Neural progenitor cell (in vitro differentiated cells): ENCODE results near the gene RHBDL1. TPM values are rescaled to one million over a fixed set of nuclear protein-coding genes. Genes with fewer than 3 reads are reported as not detected.

Experiments used
- DNase-seq: peaks from one replicate; pipeline ENCODE4 v3.0.0-alpha.2; 2016; ENCODE audit warnings: low spot score
- H2AFZ ChIP-seq: fragments of 200-600 bp; sonication (generic); replicated peaks from 2 replicates; pipeline ENCODE4 v1.6.1; 2016; ENCODE audit warnings: antibody characterized with exemption
- H3F3A ChIP-seq: fragments of 200-600 bp; sonication (generic); 2 replicates; pipeline ENCODE4 v1.6.1; 2016; ENCODE audit warnings: antibody characterized with exemption, low read depth
- H3K27ac ChIP-seq: fragments of 200-600 bp; sonication (generic); 2 replicates; pipeline ENCODE4 v1.5.1; 2016; ENCODE audit warnings: mild to moderate bottlenecking
- H3K27me3 ChIP-seq: fragments of 200-600 bp; sonication (generic); 2 replicates; pipeline ENCODE4 v1.6.1; 2016; ENCODE audit warnings: mild to moderate bottlenecking, moderate library complexity
- H3K36me3 ChIP-seq: fragments of 200-600 bp; sonication (generic); 2 replicates; pipeline ENCODE4 v1.5.1; 2016
- H3K4me1 ChIP-seq: fragments of 200-600 bp; sonication (generic); 2 replicates; pipeline ENCODE4 v1.6.1; 2016; ENCODE audit warnings: mixed run types
- H3K4me2 ChIP-seq: fragments of 200-600 bp; sonication (generic); 2 replicates; pipeline ENCODE4 v1.6.1; 2016
- H3K4me3 ChIP-seq: fragments of 200-600 bp; sonication (generic); 2 replicates; pipeline ENCODE4 v1.5.1; 2016
- H3K79me2 ChIP-seq: fragments of 200-600 bp; sonication (generic); 2 replicates; pipeline ENCODE4 v1.6.1; 2016; ENCODE audit warnings: low read depth
- H3K9ac ChIP-seq: fragments of 200-600 bp; sonication (generic); 2 replicates; pipeline ENCODE4 v1.6.1; 2016
- H3K9me3 ChIP-seq: fragments of 200-600 bp; sonication (generic); 2 replicates; pipeline ENCODE4 v1.5.1; 2016; ENCODE audit warnings: low read depth
- H4K20me1 ChIP-seq: fragments of 200-600 bp; sonication (generic); 2 replicates; pipeline ENCODE4 v1.6.1; 2016; ENCODE audit warnings: low read depth
- H3K27ac Mint-ChIP-seq: 3 replicates; pipeline ENCODE4 v1.8.0; 2021; ENCODE audit warnings: mixed read lengths
- H3K27me3 Mint-ChIP-seq: 2 replicates; pipeline ENCODE4 v1.8.0; 2022; ENCODE audit warnings: low read depth, mild to moderate bottlenecking, inconsistent platforms, moderate library complexity, mixed read lengths; ENCODE audit not compliant: insufficient read depth
- H3K36me3 Mint-ChIP-seq: 3 replicates; pipeline ENCODE4 v1.8.0; 2021; ENCODE audit warnings: mixed read lengths
- H3K4me1 Mint-ChIP-seq: 3 replicates; pipeline ENCODE4 v1.8.0; 2021; ENCODE audit warnings: mixed read lengths
- H3K4me3 Mint-ChIP-seq: 3 replicates; pipeline ENCODE4 v1.8.0; 2021; ENCODE audit warnings: mild to moderate bottlenecking, moderate library complexity, mixed read lengths
- H3K9me3 Mint-ChIP-seq: 3 replicates; pipeline ENCODE4 v1.8.0; 2020; ENCODE audit warnings: mixed read lengths
- EZH2 ChIP-seq: fragments of 200-600 bp; sonication (generic); IDR thresholded peaks from 2 replicates; pipeline ENCODE4 v1.6.1; 2017; ENCODE audit warnings: antibody characterized with exemption, mild to moderate bottlenecking, moderate library complexity
- EZH2phosphoT487 ChIP-seq: fragments of 200-600 bp; sonication (generic); IDR thresholded peaks from 2 replicates; pipeline ENCODE4 v1.6.1; 2017; ENCODE audit warnings: antibody characterized with exemption
- total RNA-seq: library from RNA; depleted of rRNA; stranded (reverse); fragments of >200 nt; gene quantifications from 2 replicates; pipeline ENCODE4 v1.2.3, GENCODE V29; 2015; ENCODE audit warnings: low replicate concordance
- TF ChIP-seq, protein P1 (sequence below): fragments of 200-600 bp; sonication (generic); IDR thresholded peaks from 2 replicates; pipeline ENCODE4 v1.5.1; 2017; ENCODE audit warnings: antibody characterized with exemption, mild to moderate bottlenecking

Gene RHBDL1
- total RNA-seq, 1 donor from 2014 or later: 0.28 TPM

DNA sequence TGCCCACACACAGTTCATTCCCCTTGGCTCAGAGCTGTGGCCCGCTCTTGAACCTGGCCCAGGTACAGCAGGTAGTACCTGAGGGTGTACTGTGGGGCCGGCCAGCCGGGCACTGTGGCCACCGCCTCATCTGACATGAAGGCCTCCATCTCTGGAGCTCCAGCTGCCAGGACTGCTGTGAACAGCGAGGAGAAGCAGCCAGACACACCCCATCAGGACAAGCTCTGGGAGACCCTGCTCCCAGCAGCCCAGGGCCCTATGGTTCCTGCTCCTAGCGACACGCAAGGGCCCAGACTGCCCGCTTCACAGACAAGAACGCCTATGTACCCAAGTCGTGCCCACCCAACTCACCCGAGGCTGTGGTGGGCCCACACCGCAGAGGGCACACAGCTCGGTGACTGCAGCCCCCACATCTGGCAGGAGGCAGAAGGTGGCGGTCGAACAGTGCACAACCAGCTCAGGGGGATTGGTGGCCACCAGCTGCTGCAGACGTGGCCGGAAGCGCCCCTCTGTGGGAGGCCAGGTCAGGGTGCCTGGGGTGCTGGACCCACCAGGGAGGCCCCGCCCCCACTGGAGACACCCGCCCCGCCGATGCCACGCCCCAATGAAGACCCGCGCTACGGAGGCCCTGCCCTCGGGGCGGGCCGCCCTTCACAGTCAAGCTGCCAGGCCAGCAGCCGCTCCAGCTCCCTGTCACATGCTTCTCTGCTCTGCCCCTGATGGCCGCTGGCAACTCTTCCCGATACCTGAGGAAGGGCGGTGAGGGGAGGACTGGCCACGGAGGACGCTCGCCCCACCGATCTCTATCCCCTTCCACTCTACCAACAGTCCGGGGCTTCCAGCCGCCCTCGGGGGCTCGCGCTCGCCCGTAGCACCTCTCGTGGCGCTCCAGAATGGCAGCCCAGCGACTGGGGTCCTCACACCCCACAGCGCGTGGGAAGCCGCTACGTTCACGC, 3.7 kb downstream of the RHBDL1 start:
- Histone ChIP-seq H3F3A (peaks cover 62% of the 10 kb centered on the region), H3K9ac (no peak overlapping the region), H3K4me3 (peak overlapping the region; percentile 47), H3K36me3 (peaks cover 2% of the 10 kb centered on the region), H3K4me2 (peak overlapping the region; percentile 71), H3K9me3 (no peaks in the 10 kb centered on the region), H3K79me2 (peaks cover 33% of the 10 kb centered on the region), H3K27me3 (peaks cover 17% of the 10 kb centered on the region), H3K4me1 (peaks cover 21% of the 10 kb centered on the region), H2AFZ (peak overlapping the region; percentile 65), H4K20me1 (peaks cover 46% of the 10 kb centered on the region), H3K27ac (no peak overlapping the region)
- peaks cover 25% of the 10 kb centered on the region for H3K4me1 Mint-ChIP-seq
- peaks cover 10% of the 10 kb centered on the region for H3K27me3 Mint-ChIP-seq
- no peak overlapping the region for H3K27ac Mint-ChIP-seq
- peak overlapping the region; percentile 84 for H3K4me3 Mint-ChIP-seq
- peaks cover 3% of the 10 kb centered on the region for H3K36me3 Mint-ChIP-seq
- peak; percentile 86 for DNase-seq
- TF ChIP-seq, protein P1, sequence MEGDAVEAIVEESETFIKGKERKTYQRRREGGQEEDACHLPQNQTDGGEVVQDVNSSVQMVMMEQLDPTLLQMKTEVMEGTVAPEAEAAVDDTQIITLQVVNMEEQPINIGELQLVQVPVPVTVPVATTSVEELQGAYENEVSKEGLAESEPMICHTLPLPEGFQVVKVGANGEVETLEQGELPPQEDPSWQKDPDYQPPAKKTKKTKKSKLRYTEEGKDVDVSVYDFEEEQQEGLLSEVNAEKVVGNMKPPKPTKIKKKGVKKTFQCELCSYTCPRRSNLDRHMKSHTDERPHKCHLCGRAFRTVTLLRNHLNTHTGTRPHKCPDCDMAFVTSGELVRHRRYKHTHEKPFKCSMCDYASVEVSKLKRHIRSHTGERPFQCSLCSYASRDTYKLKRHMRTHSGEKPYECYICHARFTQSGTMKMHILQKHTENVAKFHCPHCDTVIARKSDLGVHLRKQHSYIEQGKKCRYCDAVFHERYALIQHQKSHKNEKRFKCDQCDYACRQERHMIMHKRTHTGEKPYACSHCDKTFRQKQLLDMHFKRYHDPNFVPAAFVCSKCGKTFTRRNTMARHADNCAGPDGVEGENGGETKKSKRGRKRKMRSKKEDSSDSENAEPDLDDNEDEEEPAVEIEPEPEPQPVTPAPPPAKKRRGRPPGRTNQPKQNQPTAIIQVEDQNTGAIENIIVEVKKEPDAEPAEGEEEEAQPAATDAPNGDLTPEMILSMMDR: no peak
- TF ChIP-seq EZH2 (no peak), EZH2phosphoT487 (no peak)
- no peaks in the 10 kb centered on the region for H3K9me3 Mint-ChIP-seq

DNA sequence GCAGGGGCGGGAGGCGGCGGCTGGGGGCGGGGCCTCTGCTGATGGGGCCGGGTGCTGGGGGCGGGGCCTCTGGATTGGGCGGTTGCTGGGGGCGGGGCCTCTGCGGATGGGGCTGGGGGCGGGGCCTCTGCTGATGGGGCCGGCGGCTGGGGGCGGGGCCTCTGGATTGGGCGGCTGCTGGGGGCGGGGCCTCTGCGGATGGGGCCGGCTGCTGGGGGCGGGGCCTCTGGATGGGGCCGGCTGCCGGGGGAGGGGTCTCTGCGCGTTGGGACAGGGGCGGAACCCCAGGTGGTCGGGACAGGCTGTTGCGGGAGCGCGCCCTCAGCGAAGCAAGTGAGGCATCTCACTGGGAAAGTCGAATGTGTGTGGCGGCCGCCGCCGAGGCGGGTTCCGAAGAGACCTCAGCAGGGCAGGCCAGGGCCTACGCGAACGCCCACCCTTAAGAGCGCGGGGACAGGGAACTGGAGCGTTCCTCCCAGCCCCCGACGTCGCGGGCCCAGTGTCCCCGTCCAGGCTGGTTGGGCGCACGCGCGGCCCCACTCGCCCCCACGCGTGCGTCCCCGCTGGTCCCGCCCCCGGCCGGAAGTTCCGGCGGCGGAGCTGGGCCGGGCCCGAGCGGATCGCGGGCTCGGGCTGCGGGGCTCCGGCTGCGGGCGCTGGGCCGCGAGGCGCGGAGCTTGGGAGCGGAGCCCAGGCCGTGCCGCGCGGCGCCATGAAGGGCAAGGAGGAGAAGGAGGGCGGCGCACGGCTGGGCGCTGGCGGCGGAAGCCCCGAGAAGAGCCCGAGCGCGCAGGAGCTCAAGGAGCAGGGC, 4.5 kb downstream of the RHBDL1 start, which contains the start of gene STUB1:
TSS of gene STUB1 (plus strand) at position 597 of the 811 bp plus-strand sequence. CDS start at position 713, 116 bp downstream.
- Histone ChIP-seq H2AFZ (peak within 1 kb of the TSS; percentile 77), H3K36me3 (peaks cover 2% of the 10 kb centered on the region), H3K9ac (peak within 1 kb of the TSS; percentile 75), H3K79me2 (peaks cover 33% of the 10 kb centered on the region), H3K4me3 (peak within 1 kb of the TSS; percentile 94), H3K27ac (peak within 1 kb of the TSS; percentile 72), H4K20me1 (peaks cover 37% of the 10 kb centered on the region), H3K4me1 (peaks cover 18% of the 10 kb centered on the region), H3K4me2 (peak within 1 kb of the TSS; percentile 100), H3K9me3 (no peaks in the 10 kb centered on the region), H3F3A (peaks cover 59% of the 10 kb centered on the region), H3K27me3 (peaks cover 15% of the 10 kb centered on the region)
- no peaks in the 10 kb centered on the region for H3K9me3 Mint-ChIP-seq
- peaks cover 8% of the 10 kb centered on the region for H3K27me3 Mint-ChIP-seq
- H3K36me3 Mint-ChIP-seq: peaks cover 3% of the 10 kb centered on the region
- H3K27ac Mint-ChIP-seq: no peak within 1 kb of the TSS
- TF ChIP-seq EZH2phosphoT487: no peak
- no peak for TF ChIP-seq EZH2
- TF ChIP-seq, protein P1: no peak
- H3K4me3 Mint-ChIP-seq: peak within 1 kb of the TSS; percentile 85
- H3K4me1 Mint-ChIP-seq: peaks cover 25% of the 10 kb centered on the region
- DNase-seq: peak; percentile 97

DNA sequence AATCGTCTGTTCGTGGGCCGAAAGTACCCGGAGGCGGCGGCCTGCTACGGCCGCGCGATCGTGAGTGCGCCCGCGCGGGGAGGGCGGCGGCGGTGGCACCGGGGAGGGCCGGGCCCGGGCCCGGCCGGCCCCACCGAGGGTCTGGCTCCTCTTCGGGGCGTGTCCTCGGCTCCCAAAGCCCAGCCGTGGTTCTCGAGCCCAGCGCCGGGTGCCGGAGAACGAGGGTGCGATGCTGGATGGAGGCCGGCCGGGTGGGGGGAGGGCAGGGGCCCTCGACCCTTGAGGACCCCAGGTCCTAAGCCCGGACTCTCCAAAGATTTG, 5.1 kb downstream of the RHBDL1 start:
- Histone ChIP-seq H3K9me3 (no peaks in the 10 kb centered on the region), H3K4me2 (peak overlapping the region; percentile 100), H4K20me1 (peaks cover 34% of the 10 kb centered on the region), H3K4me1 (peaks cover 14% of the 10 kb centered on the region), H3K27ac (peak overlapping the region; percentile 72), H3K27me3 (peaks cover 9% of the 10 kb centered on the region), H3K9ac (peak overlapping the region; percentile 75), H3K4me3 (peak overlapping the region; percentile 94), H3K79me2 (peaks cover 33% of the 10 kb centered on the region), H2AFZ (no peak overlapping the region), H3F3A (peaks cover 59% of the 10 kb centered on the region), H3K36me3 (peaks cover 2% of the 10 kb centered on the region)
- H3K4me3 Mint-ChIP-seq: peak overlapping the region; percentile 82
- DNase-seq: no peak
- H3K36me3 Mint-ChIP-seq: peaks cover 3% of the 10 kb centered on the region
- peaks cover 8% of the 10 kb centered on the region for H3K27me3 Mint-ChIP-seq
- TF ChIP-seq, protein P1: no peak
- no peak for TF ChIP-seq EZH2
- TF ChIP-seq EZH2phosphoT487: no peak
- no peaks in the 10 kb centered on the region for H3K9me3 Mint-ChIP-seq
- peaks cover 25% of the 10 kb centered on the region for H3K4me1 Mint-ChIP-seq
- H3K27ac Mint-ChIP-seq: no peak overlapping the region
